GM23338 (cell line): Measurements from ENCODE around the gene BAIAP2. TPM values are rescaled to one million over a fixed set of nuclear protein-coding genes. Genes with fewer than 3 reads are reported as not detected.

ENCODE experiments used
- ATAC-seq: fragments of 200-7000 bp; cut with Tn5 transposase; 3 replicates; pipeline ENCODE4 v1.9.1; 2020
- DNase-seq: peaks from one replicate; pipeline ENCODE4 v3.0.0-alpha.2; 2015; ENCODE audit warnings: low spot score
- H2AFZ ChIP-seq: fragments of 200-600 bp; sonication (generic); 2 replicates; pipeline ENCODE4 v1.8.0; 2016; ENCODE audit warnings: antibody characterized with exemption, mild to moderate bottlenecking, moderate library complexity
- H3F3A ChIP-seq: fragments of 200-600 bp; sonication (generic); replicated peaks from 2 replicates; pipeline ENCODE4 v1.8.0; 2017; ENCODE audit warnings: antibody characterized with exemption, mixed run types, low read depth
- H3K27ac ChIP-seq: fragments of 200-600 bp; sonication (generic); 2 replicates; pipeline ENCODE4 v1.6.1; 2016; ENCODE audit warnings: low read depth
- H3K27me3 ChIP-seq: fragments of 200-600 bp; sonication (generic); 2 replicates; pipeline ENCODE4 v1.8.0; 2016; ENCODE audit warnings: mild to moderate bottlenecking, mixed run types, moderate library complexity; ENCODE audit not compliant: insufficient read depth
- H3K36me3 ChIP-seq: fragments of 200-600 bp; sonication (generic); 2 replicates; pipeline ENCODE4 v1.8.0; 2016; ENCODE audit warnings: mild to moderate bottlenecking; ENCODE audit not compliant: insufficient read depth
- H3K4me1 ChIP-seq: fragments of 200-600 bp; sonication (generic); 2 replicates; pipeline ENCODE4 v1.8.0; 2016; ENCODE audit warnings: mild to moderate bottlenecking, moderate library complexity; ENCODE audit not compliant: insufficient read depth
- H3K4me2 ChIP-seq: fragments of 200-600 bp; sonication (generic); 2 replicates; pipeline ENCODE4 v1.7.1; 2017; ENCODE audit warnings: mixed run types
- H3K4me3 ChIP-seq: fragments of 200-600 bp; sonication (generic); 2 replicates; pipeline ENCODE4 v1.6.1; 2016; ENCODE audit warnings: mixed run types
- H3K79me2 ChIP-seq: fragments of 200-600 bp; sonication (generic); replicated peaks from 2 replicates; pipeline ENCODE4 v1.8.0; 2017; ENCODE audit warnings: mild to moderate bottlenecking; ENCODE audit not compliant: insufficient read depth
- H3K9me2 ChIP-seq: fragments of 200-600 bp; sonication (generic); 2 replicates; pipeline ENCODE4 v1.8.0; 2017; ENCODE audit not compliant: insufficient read depth
- H4K20me1 ChIP-seq: fragments of 200-600 bp; sonication (generic); replicated peaks from 2 replicates; pipeline ENCODE4 v1.8.0; 2017; ENCODE audit warnings: mild to moderate bottlenecking; ENCODE audit not compliant: insufficient read depth
- H3K27ac Mint-ChIP-seq: 2 replicates; pipeline ENCODE4 v1.8.0; 2020; ENCODE audit warnings: inconsistent platforms, mild to moderate bottlenecking, moderate library complexity, mixed read lengths
- H3K27me3 Mint-ChIP-seq: 3 replicates; pipeline ENCODE4 v1.8.0; 2022; ENCODE audit warnings: low read depth, mild to moderate bottlenecking, moderate library complexity, mixed read lengths, inconsistent platforms; ENCODE audit not compliant: insufficient read depth, poor library complexity
- H3K36me3 Mint-ChIP-seq: 3 replicates; pipeline ENCODE4 v1.8.0; 2021; ENCODE audit warnings: low read depth, mild to moderate bottlenecking, inconsistent platforms, moderate library complexity, mixed read lengths
- H3K4me1 Mint-ChIP-seq: 3 replicates; pipeline ENCODE4 v1.8.0; 2020; ENCODE audit warnings: mild to moderate bottlenecking, inconsistent platforms, mixed read lengths
- H3K4me3 Mint-ChIP-seq: 3 replicates; pipeline ENCODE4 v1.8.0; 2021; ENCODE audit warnings: moderate library complexity, mild to moderate bottlenecking, inconsistent platforms, mixed read lengths
- H3K9me3 Mint-ChIP-seq: 3 replicates; pipeline ENCODE4 v1.8.0; 2020; ENCODE audit warnings: moderate library complexity, mild to moderate bottlenecking, inconsistent platforms, mixed read lengths
- EZH2 ChIP-seq: fragments of 200-600 bp; sonication (generic); IDR thresholded peaks from one replicate; pipeline ENCODE4 v1.8.0; 2017; ENCODE audit warnings: antibody characterized with exemption, mild to moderate bottlenecking, low read depth; ENCODE audit not compliant: unreplicated experiment
- EZH2phosphoT487 ChIP-seq: fragments of 200-600 bp; sonication (generic); IDR thresholded peaks from one replicate; pipeline ENCODE4 v1.8.1; 2018; ENCODE audit warnings: antibody characterized with exemption; ENCODE audit not compliant: unreplicated experiment
- NANOG ChIP-seq: IDR thresholded peaks from 2 replicates; pipeline ENCODE4 v1.6.1; 2016; ENCODE audit warnings: antibody characterized with exemption, borderline replicate concordance
- STAT1 ChIP-seq: IDR thresholded peaks from one replicate; pipeline ENCODE4 v1.6.1; 2016; ENCODE audit warnings: antibody characterized with exemption; ENCODE audit not compliant: unreplicated experiment
- ZNF331 ChIP-seq: fragments of 250-450 bp; sonication (Bioruptor Pico); IDR thresholded peaks from 2 replicates; pipeline ENCODE4 v1.5.0; 2020; ENCODE audit warnings: low read depth, mild to moderate bottlenecking, moderate library complexity
- polyA plus RNA-seq: library from polyadenylated mRNA; unstranded; fragments of >200 nt; fragmentation: Nextera tagmentation; extraction: Ambion mirVana; gene quantifications from 2 replicates; pipeline ENCODE4 v1.2.1, GENCODE V29; 2016
- total RNA-seq: library from RNA; depleted of rRNA; stranded (reverse); fragments of >200 nt; shearing (Covaris generic); gene quantifications from 2 replicates; pipeline ENCODE4 v1.2.3, GENCODE V29; 2014
- TF ChIP-seq, protein P1 (sequence below), 2 experiments: fragments of 200-600 bp in 1 of 2; sonication (generic) in 1 of 2; conservative IDR thresholded peaks; 2 replicates each; pipeline versions ENCODE4 v1.5.1 to v1.6.1; 2016 to 2017; ENCODE audit warnings: antibody characterized with exemption in 2 of 2, low read depth in 2 of 2, mild to moderate bottlenecking in 2 of 2, moderate library complexity in 1 of 2
- TF ChIP-seq, protein P2 (sequence below): IDR thresholded peaks from one replicate; pipeline ENCODE4 v1.6.1; 2018; ENCODE audit warnings: antibody characterized with exemption; ENCODE audit not compliant: unreplicated experiment
- TF ChIP-seq, protein P3 (sequence below): fragments of 250-450 bp; sonication (Bioruptor Pico); IDR thresholded peaks from 2 replicates; pipeline ENCODE4 v1.5.0; 2020; ENCODE audit warnings: mild to moderate bottlenecking, moderate library complexity

Gene BAIAP2
- total and polyA plus RNA-seq, 2 experiments from 2014 or later, result 21.7 to 22.7 TPM

DNA sequence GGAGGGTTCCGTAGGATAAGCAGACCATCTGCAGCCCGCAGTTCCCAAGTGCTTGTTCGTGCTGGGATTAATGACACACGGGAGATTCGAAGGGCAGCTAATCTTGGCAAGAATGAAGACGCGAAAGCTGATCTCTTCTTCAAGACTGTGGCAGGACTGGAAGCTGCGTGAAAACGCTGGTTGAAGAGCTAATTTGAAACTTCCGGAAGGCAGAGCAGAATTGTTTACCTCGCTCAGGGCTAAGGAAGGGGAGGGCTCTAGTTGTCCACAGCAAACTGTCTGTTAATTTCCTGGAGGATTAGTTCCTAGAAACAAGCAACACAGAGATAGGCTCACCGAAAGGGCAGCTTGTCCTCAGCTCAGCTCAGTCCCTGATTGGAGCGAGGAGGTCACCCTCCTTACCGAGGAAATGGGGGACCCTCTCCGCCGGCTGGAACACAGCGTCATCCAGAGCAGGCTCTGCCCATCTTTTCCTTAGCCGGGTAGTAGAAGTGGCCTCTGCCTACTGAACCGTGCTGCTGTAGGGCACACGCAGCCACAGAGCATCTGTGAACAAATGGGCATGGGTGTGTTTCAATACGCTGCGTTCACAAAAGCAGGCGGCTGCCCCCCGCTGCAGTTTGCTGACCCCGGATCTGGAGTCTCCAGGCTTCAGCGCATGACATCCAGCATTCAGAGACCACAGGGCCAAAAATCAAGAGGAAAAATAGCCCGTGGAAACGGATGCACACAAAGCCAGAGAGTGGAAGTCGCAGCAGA, 16.7 kb upstream of the BAIAP2 start (continued):
- TF ChIP-seq, protein P1, sequence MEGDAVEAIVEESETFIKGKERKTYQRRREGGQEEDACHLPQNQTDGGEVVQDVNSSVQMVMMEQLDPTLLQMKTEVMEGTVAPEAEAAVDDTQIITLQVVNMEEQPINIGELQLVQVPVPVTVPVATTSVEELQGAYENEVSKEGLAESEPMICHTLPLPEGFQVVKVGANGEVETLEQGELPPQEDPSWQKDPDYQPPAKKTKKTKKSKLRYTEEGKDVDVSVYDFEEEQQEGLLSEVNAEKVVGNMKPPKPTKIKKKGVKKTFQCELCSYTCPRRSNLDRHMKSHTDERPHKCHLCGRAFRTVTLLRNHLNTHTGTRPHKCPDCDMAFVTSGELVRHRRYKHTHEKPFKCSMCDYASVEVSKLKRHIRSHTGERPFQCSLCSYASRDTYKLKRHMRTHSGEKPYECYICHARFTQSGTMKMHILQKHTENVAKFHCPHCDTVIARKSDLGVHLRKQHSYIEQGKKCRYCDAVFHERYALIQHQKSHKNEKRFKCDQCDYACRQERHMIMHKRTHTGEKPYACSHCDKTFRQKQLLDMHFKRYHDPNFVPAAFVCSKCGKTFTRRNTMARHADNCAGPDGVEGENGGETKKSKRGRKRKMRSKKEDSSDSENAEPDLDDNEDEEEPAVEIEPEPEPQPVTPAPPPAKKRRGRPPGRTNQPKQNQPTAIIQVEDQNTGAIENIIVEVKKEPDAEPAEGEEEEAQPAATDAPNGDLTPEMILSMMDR (conservative IDR thresholded peaks at IDR 0.05; ENCODE audit: low read depth in 2 of 2), result no peak
- TF ChIP-seq STAT1 (no peak), EZH2phosphoT487 (no peak), NANOG (no peak), EZH2 (no peak)

GRCh38 chr17:81019563-81020442, 15.1 kb upstream of the BAIAP2 start:
- H2AFZ ChIP-seq, result no peak overlapping the region
- no peaks in the 10 kb centered on the region for H4K20me1 ChIP-seq
- Mint-ChIP-seq H3K27me3 (peaks cover 34% of the 10 kb centered on the region), H3K4me3 (no peak overlapping the region), H3K4me1 (peaks cover 10% of the 10 kb centered on the region), H3K9me3 (peaks cover 6% of the 10 kb centered on the region; the same call in 1 of the 3 replicates), H3K36me3 (no peaks in the 10 kb centered on the region; the same call in 2 of the 3 replicates), H3K27ac (no peak overlapping the region)
- DNase-seq, result no peak
- no peak overlapping the region for H3K4me2 ChIP-seq
- no peak overlapping the region for H3K27ac ChIP-seq
- ATAC-seq, result no peak
- peaks cover 19% of the 10 kb centered on the region for H3F3A ChIP-seq
- 0 out of 2 replicates have a peak, but pooled peaks cover 4% of the 10 kb centered on the region for H3K9me2 ChIP-seq
- peaks cover 3% of the 10 kb centered on the region; the same call in 1 of the 2 replicates for H3K4me1 ChIP-seq
- H3K27me3 ChIP-seq, result no peaks in the 10 kb centered on the region
- no peaks in the 10 kb centered on the region for H3K36me3 ChIP-seq
- no peaks in the 10 kb centered on the region for H3K79me2 ChIP-seq
- no peak overlapping the region for H3K4me3 ChIP-seq
- TF ChIP-seq EZH2 (no peak), ZNF331 (CRISPR knock-in tag) (no peak)
- TF ChIP-seq, protein P2, sequence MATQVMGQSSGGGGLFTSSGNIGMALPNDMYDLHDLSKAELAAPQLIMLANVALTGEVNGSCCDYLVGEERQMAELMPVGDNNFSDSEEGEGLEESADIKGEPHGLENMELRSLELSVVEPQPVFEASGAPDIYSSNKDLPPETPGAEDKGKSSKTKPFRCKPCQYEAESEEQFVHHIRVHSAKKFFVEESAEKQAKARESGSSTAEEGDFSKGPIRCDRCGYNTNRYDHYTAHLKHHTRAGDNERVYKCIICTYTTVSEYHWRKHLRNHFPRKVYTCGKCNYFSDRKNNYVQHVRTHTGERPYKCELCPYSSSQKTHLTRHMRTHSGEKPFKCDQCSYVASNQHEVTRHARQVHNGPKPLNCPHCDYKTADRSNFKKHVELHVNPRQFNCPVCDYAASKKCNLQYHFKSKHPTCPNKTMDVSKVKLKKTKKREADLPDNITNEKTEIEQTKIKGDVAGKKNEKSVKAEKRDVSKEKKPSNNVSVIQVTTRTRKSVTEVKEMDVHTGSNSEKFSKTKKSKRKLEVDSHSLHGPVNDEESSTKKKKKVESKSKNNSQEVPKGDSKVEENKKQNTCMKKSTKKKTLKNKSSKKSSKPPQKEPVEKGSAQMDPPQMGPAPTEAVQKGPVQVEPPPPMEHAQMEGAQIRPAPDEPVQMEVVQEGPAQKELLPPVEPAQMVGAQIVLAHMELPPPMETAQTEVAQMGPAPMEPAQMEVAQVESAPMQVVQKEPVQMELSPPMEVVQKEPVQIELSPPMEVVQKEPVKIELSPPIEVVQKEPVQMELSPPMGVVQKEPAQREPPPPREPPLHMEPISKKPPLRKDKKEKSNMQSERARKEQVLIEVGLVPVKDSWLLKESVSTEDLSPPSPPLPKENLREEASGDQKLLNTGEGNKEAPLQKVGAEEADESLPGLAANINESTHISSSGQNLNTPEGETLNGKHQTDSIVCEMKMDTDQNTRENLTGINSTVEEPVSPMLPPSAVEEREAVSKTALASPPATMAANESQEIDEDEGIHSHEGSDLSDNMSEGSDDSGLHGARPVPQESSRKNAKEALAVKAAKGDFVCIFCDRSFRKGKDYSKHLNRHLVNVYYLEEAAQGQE, result no peak
- TF ChIP-seq, protein P3, sequence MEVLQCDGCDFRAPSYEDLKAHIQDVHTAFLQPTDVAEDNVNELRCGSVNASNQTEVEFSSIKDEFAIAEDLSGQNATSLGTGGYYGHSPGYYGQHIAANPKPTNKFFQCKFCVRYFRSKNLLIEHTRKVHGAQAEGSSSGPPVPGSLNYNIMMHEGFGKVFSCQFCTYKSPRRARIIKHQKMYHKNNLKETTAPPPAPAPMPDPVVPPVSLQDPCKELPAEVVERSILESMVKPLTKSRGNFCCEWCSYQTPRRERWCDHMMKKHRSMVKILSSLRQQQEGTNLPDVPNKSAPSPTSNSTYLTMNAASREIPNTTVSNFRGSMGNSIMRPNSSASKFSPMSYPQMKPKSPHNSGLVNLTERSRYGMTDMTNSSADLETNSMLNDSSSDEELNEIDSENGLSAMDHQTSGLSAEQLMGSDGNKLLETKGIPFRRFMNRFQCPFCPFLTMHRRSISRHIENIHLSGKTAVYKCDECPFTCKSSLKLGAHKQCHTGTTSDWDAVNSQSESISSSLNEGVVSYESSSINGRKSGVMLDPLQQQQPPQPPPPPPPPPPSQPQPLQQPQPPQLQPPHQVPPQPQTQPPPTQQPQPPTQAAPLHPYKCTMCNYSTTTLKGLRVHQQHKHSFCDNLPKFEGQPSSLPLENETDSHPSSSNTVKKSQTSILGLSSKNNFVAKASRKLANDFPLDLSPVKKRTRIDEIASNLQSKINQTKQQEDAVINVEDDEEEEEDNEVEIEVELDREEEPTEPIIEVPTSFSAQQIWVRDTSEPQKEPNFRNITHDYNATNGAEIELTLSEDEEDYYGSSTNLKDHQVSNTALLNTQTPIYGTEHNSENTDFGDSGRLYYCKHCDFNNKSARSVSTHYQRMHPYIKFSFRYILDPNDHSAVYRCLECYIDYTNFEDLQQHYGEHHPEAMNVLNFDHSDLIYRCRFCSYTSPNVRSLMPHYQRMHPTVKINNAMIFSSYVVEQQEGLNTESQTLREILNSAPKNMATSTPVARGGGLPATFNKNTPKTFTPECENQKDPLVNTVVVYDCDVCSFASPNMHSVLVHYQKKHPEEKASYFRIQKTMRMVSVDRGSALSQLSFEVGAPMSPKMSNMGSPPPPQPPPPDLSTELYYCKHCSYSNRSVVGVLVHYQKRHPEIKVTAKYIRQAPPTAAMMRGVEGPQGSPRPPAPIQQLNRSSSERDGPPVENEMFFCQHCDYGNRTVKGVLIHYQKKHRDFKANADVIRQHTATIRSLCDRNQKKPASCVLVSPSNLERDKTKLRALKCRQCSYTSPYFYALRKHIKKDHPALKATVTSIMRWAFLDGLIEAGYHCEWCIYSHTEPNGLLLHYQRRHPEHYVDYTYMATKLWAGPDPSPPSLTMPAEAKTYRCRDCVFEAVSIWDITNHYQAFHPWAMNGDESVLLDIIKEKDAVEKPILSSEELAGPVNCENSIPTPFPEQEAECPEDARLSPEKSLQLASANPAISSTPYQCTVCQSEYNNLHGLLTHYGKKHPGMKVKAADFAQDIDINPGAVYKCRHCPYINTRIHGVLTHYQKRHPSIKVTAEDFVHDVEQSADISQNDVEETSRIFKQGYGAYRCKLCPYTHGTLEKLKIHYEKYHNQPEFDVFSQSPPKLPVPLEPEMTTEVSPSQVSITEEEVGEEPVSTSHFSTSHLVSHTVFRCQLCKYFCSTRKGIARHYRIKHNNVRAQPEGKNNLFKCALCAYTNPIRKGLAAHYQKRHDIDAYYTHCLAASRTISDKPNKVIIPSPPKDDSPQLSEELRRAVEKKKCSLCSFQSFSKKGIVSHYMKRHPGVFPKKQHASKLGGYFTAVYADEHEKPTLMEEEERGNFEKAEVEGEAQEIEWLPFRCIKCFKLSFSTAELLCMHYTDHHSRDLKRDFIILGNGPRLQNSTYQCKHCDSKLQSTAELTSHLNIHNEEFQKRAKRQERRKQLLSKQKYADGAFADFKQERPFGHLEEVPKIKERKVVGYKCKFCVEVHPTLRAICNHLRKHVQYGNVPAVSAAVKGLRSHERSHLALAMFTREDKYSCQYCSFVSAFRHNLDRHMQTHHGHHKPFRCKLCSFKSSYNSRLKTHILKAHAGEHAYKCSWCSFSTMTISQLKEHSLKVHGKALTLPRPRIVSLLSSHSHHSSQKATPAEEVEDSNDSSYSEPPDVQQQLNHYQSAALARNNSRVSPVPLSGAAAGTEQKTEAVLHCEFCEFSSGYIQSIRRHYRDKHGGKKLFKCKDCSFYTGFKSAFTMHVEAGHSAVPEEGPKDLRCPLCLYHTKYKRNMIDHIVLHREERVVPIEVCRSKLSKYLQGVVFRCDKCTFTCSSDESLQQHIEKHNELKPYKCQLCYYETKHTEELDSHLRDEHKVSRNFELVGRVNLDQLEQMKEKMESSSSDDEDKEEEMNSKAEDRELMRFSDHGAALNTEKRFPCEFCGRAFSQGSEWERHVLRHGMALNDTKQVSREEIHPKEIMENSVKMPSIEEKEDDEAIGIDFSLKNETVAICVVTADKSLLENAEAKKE (CRISPR knock-in tag), result no peak
- TF ChIP-seq, protein P1 (conservative IDR thresholded peaks at IDR 0.05; ENCODE audit: low read depth in 2 of 2), result no peak
